Activated CD4-positive, CD25-positive, alpha-beta regulatory T cell treated with anti-CD3 and anti-CD28 coated beads, Interleukin-2, amount 50 U/mL, for 24 hours (primary cell): ENCODE measurements around the gene MKNK1.
"Not testable (repeated sequence)": the region's sequence is repeated elsewhere in the genome, so short reads cannot be mapped to it uniquely, and the experiment has no call there.

Source experiments
- ATAC-seq, 2 donors: fragments of 150-1000 bp; cut with Tn5 transposase; one replicate each; pipeline ENCODE4 v1.10.0; 2021; ENCODE audit warnings: mild to moderate bottlenecking in 1 of 2, moderate library complexity in 1 of 2

The MKNK1 gene

GRCh38 chr1:46603858-46604549 is at the start of gene MKNK1:
MKNK1 (minus strand) TSS chr1:46604268; CDS start chr1:46583327, 20,941 bp downstream.
- ATAC-seq: peak; percentile 93

GRCh38 chr1:46653405-46653958 is 49.4 kb upstream of the MKNK1 start:
- no peak for ATAC-seq

GRCh38 chr1:46652321-46653100 is 48.4 kb upstream of the MKNK1 start:
- ATAC-seq: no peak

GRCh38 chr1:46651152-46651551 is 47.1 kb upstream of the MKNK1 start:
- ATAC-seq: not testable (repeated sequence)

- ATAC-seq: no peak
Measured at GRCh38 chr1:46650491-46650890, 46.4 kb upstream of the MKNK1 start.

- no peak for ATAC-seq
Measured at GRCh38 chr1:46649764-46650163, 45.7 kb upstream of the MKNK1 start.

GRCh38 chr1:46647611-46648010 is 43.5 kb upstream of the MKNK1 start:
- peak in 1 of 2 donors; percentile 64 for ATAC-seq

GRCh38 chr1:46646844-46647243 is 42.8 kb upstream of the MKNK1 start:
- no peak for ATAC-seq

- no peak for ATAC-seq
Measured at GRCh38 chr1:46646331-46646730, 42.3 kb upstream of the MKNK1 start.

GRCh38 chr1:46645815-46646214 is 41.7 kb upstream of the MKNK1 start:
- no peak for ATAC-seq

GRCh38 chr1:46643368-46643775 is 39.3 kb upstream of the MKNK1 start:
- no peak for ATAC-seq

- no peak for ATAC-seq
Measured at GRCh38 chr1:46642115-46642680, 38.1 kb upstream of the MKNK1 start.

- no peak for ATAC-seq
Measured at GRCh38 chr1:46639547-46639946, 35.5 kb upstream of the MKNK1 start.

GRCh38 chr1:46638921-46639320 is 34.9 kb upstream of the MKNK1 start:
- ATAC-seq: no peak

- no peak for ATAC-seq
Measured at GRCh38 chr1:46637444-46638083, 33.5 kb upstream of the MKNK1 start.

- no peak for ATAC-seq
Measured at GRCh38 chr1:46635205-46635604, 31.1 kb upstream of the MKNK1 start.

- no peak for ATAC-seq
Measured at GRCh38 chr1:46630719-46631118, 26.7 kb upstream of the MKNK1 start.

GRCh38 chr1:46623743-46624644 is 19.9 kb upstream of the MKNK1 start:
- no peak for ATAC-seq

GRCh38 chr1:46622344-46622743 is 18.3 kb upstream of the MKNK1 start:
- no peak for ATAC-seq

GRCh38 chr1:46621930-46622329 is 17.9 kb upstream of the MKNK1 start:
- no peak for ATAC-seq

- ATAC-seq: no peak
Measured at GRCh38 chr1:46619656-46620258, 15.7 kb upstream of the MKNK1 start.
